CD4-positive, CD25-positive, alpha-beta regulatory T cell (primary cell): Measurements from ENCODE around the gene YWHAH. TPM values are rescaled to one million over a fixed set of nuclear protein-coding genes. Genes with fewer than 3 reads are reported as not detected.

Experiments used
- ATAC-seq, 2 donors: fragments of 150-1000 bp; cut with Tn5 transposase; one replicate each; pipeline ENCODE4 v1.10.0; 2021; ENCODE audit warnings: low read depth in 2 of 2, moderate number of reproducible peaks in 2 of 2, moderate library complexity in 1 of 2
- DNase-seq, 3 donors: peaks; one replicate each; pipeline versions ENCODE4 v3.0.0 to v3.0.0-alpha.2; 2012 to 2022; ENCODE audit warnings: mixed read lengths in 1 of 3
- H3K27ac ChIP-seq: one replicate; pipeline ENCODE4 v1.7.0; 2013; ENCODE audit warnings: mild to moderate bottlenecking, low read length; ENCODE audit not compliant: insufficient read depth, poor library complexity, severe bottlenecking
- H3K27me3 ChIP-seq: one replicate; pipeline ENCODE4 v1.7.0; 2013; ENCODE audit warnings: low read length; ENCODE audit not compliant: control insufficient read depth, insufficient read depth
- H3K36me3 ChIP-seq: one replicate; pipeline ENCODE4 v1.7.0; 2013; ENCODE audit warnings: mild to moderate bottlenecking, low read length, moderate library complexity; ENCODE audit not compliant: control insufficient read depth, insufficient read depth
- H3K4me1 ChIP-seq: 2 replicates; pipeline ENCODE4 v1.7.0; 2013; ENCODE audit warnings: mild to moderate bottlenecking, low read length; ENCODE audit not compliant: insufficient read depth, control insufficient read depth, poor library complexity, severe bottlenecking
- H3K4me3 ChIP-seq: one replicate; pipeline ENCODE4 v1.7.0; 2013; ENCODE audit warnings: low read depth, mild to moderate bottlenecking, low read length, moderate library complexity
- H3K9me3 ChIP-seq, 2 experiments: 1 replicate in 1 of 2; 2 replicates in 1 of 2; pipeline ENCODE4 v1.7.0; 2013; ENCODE audit warnings: low read length in 2 of 2, mild to moderate bottlenecking in 1 of 2, moderate library complexity in 1 of 2; ENCODE audit not compliant: control insufficient read depth in 2 of 2
- H3K27ac Mint-ChIP-seq, 3 donors: one replicate each; pipeline ENCODE4 v1.8.0; 2020 to 2022; ENCODE audit warnings: mild to moderate bottlenecking in 3 of 3, mixed read lengths in 3 of 3, moderate library complexity in 2 of 3
- H3K27me3 Mint-ChIP-seq: one replicate; pipeline ENCODE4 v1.8.0; 2022; ENCODE audit warnings: mild to moderate bottlenecking, mixed read lengths
- H3K36me3 Mint-ChIP-seq: one replicate; pipeline ENCODE4 v1.8.0; 2020; ENCODE audit warnings: mixed read lengths
- H3K4me1 Mint-ChIP-seq, 4 donors: one replicate each; pipeline ENCODE4 v1.8.0; 2020 to 2022; ENCODE audit warnings: mixed read lengths in 4 of 4, mild to moderate bottlenecking in 1 of 4
- H3K4me3 Mint-ChIP-seq, 4 donors: one replicate each; pipeline ENCODE4 v1.8.0; 2020 to 2022; ENCODE audit warnings: mild to moderate bottlenecking in 4 of 4, mixed read lengths in 4 of 4, moderate library complexity in 3 of 4
- H3K9me3 Mint-ChIP-seq, 7 donors: one replicate each; pipeline ENCODE4 v1.8.0; 2020 to 2022; ENCODE audit warnings: mixed read lengths in 7 of 7, mild to moderate bottlenecking in 3 of 7, moderate library complexity in 2 of 7
- polyA plus RNA-seq, 4 donors: library from polyadenylated mRNA; unstranded; fragments of 300-500 nt; fragmentation: Illumina TruSeq; gene quantifications; one replicate each; pipeline ENCODE4 v1.2.3, GENCODE V29; 2021
- total RNA-seq: library from RNA; stranded (reverse); gene quantifications from one replicate; pipeline ENCODE4 v1.2.3, GENCODE V29; 2022

Gene YWHAH
- total and polyA plus RNA-seq, 5 donors from 2014 or later = 57.5 to 186 (median 99.1) TPM

DNA sequence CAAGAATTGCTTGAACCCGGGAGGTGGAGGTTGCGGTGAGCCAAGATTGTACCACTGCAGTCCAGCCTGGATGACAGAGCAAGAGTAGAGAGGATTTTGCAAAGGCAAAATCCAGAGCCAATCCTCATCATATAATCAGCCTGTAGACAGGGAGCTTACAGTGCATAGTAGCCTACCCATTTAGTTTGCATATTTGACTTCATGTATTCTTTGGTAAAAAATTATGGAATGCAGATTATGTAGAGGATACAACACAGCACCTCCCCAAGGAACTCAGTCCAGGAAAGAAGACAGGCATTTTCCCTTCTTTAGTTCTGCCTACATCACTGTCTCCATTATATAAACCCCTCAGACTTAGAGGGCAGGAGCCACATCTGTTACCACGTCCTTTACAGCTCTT, 39.7 kb upstream of the YWHAH start:
- ATAC-seq (no peak), DNase-seq (no peak)
- no peaks in the 10 kb centered on the region for H3K9me3 ChIP-seq
- no peak overlapping the region for H3K27ac ChIP-seq
- Mint-ChIP-seq H3K27me3 (no peaks in the 10 kb centered on the region), H3K9me3 (no peaks in the 10 kb centered on the region), H3K27ac (peak overlapping the region in 1 of 3 donors; percentile 41), H3K4me1 (no peaks in the 10 kb centered on the region), H3K36me3 (peaks cover 38% of the 10 kb centered on the region), H3K4me3 (no peak overlapping the region)
- no peaks in the 10 kb centered on the region for H3K4me1 ChIP-seq
- no peak overlapping the region for H3K4me3 ChIP-seq
- H3K27me3 ChIP-seq = no peaks in the 10 kb centered on the region
- peaks cover 21% of the 10 kb centered on the region for H3K36me3 ChIP-seq

DNA sequence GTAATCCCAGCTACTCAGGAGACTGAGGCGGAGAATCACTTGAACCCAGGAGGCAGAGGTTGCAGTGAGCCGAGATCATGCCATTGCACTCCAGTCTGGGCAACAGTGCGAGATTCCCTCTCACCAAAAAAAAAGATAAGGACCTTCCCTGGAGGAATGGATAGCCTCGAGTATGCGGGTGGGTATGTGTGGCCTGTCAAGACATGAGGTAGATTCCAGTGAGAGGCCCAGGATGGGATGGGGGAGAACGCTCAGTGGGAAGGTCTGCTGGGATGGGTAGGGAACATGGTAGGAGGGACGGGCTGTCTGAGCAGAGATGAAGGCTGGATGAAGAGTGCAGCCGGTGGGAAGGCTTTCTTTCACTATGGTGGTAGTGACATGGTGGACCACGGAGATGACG, 39.0 kb upstream of the YWHAH start:
- Mint-ChIP-seq H3K9me3 (no peaks in the 10 kb centered on the region), H3K27me3 (no peaks in the 10 kb centered on the region), H3K4me1 (no peaks in the 10 kb centered on the region), H3K27ac (peak overlapping the region in 1 of 3 donors; percentile 32), H3K36me3 (peaks cover 38% of the 10 kb centered on the region), H3K4me3 (no peak overlapping the region)
- H3K4me1 ChIP-seq = no peaks in the 10 kb centered on the region
- no peak for DNase-seq
- no peak for ATAC-seq
- H3K4me3 ChIP-seq = no peak overlapping the region
- no peaks in the 10 kb centered on the region for H3K27me3 ChIP-seq
- H3K9me3 ChIP-seq = no peaks in the 10 kb centered on the region
- H3K36me3 ChIP-seq = peaks cover 24% of the 10 kb centered on the region
- H3K27ac ChIP-seq = no peak overlapping the region

DNA sequence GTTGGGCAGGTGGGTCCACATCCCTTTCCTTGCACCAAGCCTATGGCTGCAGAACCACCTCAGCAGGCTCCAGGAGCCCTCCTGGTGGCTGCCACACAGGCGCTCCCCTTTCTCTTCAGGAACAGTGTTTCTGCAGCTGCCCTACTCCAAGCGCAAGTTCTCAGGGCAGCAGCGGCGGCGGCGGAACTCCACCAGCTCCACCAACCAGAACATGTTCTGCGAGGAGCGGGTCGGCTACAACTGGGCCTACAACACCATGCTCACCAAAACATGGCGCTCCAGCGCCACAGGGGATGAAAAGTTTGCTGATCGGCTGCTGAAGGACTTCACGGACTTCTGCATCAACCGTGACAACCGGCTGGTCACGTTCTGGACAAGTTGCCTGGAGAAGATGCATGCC, 38.2 kb upstream of the YWHAH start:
- H3K4me3 Mint-ChIP-seq = no peak overlapping the region
- no peaks in the 10 kb centered on the region for H3K27me3 Mint-ChIP-seq
- peaks cover 26% of the 10 kb centered on the region for H3K36me3 ChIP-seq
- H3K4me1 Mint-ChIP-seq = no peaks in the 10 kb centered on the region
- H3K36me3 Mint-ChIP-seq = peaks cover 38% of the 10 kb centered on the region
- no peaks in the 10 kb centered on the region for H3K4me1 ChIP-seq
- H3K27ac ChIP-seq = no peak overlapping the region
- DNase-seq (no peak), ATAC-seq (no peak)
- no peak overlapping the region for H3K4me3 ChIP-seq
- no peaks in the 10 kb centered on the region for H3K27me3 ChIP-seq
- H3K9me3 ChIP-seq = no peaks in the 10 kb centered on the region
- H3K27ac Mint-ChIP-seq = peak overlapping the region in 1 of 3 donors; percentile 32
- H3K9me3 Mint-ChIP-seq = no peaks in the 10 kb centered on the region

DNA sequence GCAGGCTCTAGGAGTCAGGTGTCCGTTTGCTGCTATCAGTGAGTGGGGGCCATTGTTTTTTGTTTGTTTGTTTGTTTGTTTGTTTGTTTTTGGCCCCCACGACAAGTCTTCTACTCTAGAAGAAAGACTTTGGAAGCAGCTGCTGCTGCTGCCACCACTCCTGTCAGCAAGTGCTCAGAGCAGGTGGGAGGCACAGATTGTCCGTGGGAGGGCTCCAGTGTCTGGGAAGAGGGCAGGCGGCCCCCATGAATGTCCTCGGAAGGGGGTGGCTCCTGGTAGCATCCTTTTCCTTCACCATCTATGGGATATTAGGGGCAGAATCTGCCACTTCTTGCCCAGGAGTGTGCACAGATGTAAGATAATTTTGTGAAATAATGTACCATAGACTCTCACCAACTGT, 37.8 kb upstream of the YWHAH start:
- no peak for ATAC-seq
- H3K27me3 Mint-ChIP-seq = no peaks in the 10 kb centered on the region
- no peak overlapping the region for H3K27ac ChIP-seq

DNA sequence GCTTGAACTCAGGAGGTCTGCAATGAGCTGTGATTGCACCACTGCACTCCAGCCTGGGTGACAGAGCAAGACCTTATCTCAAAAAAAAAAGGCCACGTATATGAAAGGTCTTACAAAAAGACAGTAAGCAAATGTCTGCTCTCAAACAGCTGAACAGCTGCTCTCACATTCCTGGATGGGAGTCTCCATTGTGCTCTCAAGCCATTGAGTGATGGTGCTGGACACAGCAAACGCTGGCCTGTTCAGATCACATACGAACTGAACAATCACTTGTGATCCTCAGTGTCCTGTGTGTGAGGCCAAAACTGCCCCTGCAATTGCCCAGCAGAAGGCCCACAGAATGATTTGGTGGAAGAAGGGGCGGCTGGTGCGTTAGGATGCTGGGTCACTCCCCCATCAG, 34.4 kb upstream of the YWHAH start:
- Mint-ChIP-seq H3K36me3 (peaks cover 27% of the 10 kb centered on the region), H3K27me3 (no peaks in the 10 kb centered on the region), H3K4me1 (no peaks in the 10 kb centered on the region), H3K4me3 (no peak overlapping the region), H3K27ac (no peak overlapping the region), H3K9me3 (no peaks in the 10 kb centered on the region)
- Histone ChIP-seq H3K4me1 (no peaks in the 10 kb centered on the region), H3K4me3 (no peak overlapping the region), H3K9me3 (no peaks in the 10 kb centered on the region), H3K27me3 (no peaks in the 10 kb centered on the region), H3K36me3 (peaks cover 20% of the 10 kb centered on the region), H3K27ac (no peak overlapping the region)
- DNase-seq (no peak), ATAC-seq (no peak)

More for the DNA sequence above, 37.8 kb upstream of the YWHAH start:
- Histone ChIP-seq H3K4me3 (no peak overlapping the region), H3K4me1 (no peaks in the 10 kb centered on the region), H3K9me3 (no peaks in the 10 kb centered on the region), H3K27me3 (no peaks in the 10 kb centered on the region), H3K36me3 (peaks cover 21% of the 10 kb centered on the region)
- no peak for DNase-seq
- Mint-ChIP-seq H3K9me3 (no peaks in the 10 kb centered on the region), H3K36me3 (peaks cover 34% of the 10 kb centered on the region), H3K4me3 (no peak overlapping the region), H3K4me1 (no peaks in the 10 kb centered on the region), H3K27ac (peak overlapping the region in 1 of 3 donors; percentile 68)

DNA sequence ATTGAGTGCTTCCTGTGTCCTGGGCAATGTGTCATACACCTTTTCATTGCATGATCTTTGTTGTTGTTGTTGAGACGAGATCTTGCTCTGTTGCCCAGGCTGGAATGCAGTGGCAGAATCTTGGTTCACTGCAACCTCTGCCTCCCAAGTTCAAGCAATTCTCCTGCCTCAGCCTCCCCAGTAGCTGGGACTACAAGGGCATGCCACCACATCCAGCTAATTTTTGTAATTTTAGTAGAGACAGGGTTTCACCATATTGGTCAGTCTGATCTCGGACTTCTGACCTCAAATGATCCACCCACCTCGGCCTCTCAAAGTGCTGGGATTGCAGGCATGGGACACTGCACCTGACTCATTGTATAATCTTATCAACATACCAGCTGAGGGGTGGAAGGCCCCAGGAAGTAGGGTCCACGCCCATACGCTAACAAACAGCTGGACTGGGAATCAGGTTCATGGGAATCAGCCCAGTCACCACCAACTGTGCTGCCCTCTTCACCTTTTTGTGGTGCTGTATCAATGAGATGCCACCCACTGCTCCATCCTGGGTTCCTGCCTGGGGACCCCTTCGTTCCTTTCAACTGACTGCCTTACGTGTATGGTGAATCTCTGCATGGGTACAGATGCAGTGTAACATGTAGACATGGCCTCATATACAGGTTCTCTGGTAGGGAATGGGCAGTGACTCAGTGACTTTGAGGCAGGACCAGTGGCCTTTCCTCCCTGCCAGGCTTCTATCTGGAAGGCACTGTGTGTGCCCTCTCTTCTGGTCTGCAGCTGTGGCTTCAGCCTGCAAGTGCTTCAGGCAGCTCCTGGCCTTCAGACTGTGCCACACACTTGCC, 32.5 kb upstream of the YWHAH start:
- ATAC-seq (no peak), DNase-seq (no peak)
- Mint-ChIP-seq H3K27me3 (no peaks in the 10 kb centered on the region), H3K36me3 (peaks cover 12% of the 10 kb centered on the region), H3K4me3 (no peak overlapping the region), H3K27ac (no peak overlapping the region), H3K9me3 (no peaks in the 10 kb centered on the region), H3K4me1 (peaks cover 0 to 2% (median 0%) of the 10 kb centered on the region in 4 donors)
- Histone ChIP-seq H3K36me3 (peaks cover 10% of the 10 kb centered on the region), H3K27me3 (no peaks in the 10 kb centered on the region), H3K4me3 (no peak overlapping the region), H3K27ac (no peak overlapping the region), H3K4me1 (no peaks in the 10 kb centered on the region), H3K9me3 (no peaks in the 10 kb centered on the region)

DNA sequence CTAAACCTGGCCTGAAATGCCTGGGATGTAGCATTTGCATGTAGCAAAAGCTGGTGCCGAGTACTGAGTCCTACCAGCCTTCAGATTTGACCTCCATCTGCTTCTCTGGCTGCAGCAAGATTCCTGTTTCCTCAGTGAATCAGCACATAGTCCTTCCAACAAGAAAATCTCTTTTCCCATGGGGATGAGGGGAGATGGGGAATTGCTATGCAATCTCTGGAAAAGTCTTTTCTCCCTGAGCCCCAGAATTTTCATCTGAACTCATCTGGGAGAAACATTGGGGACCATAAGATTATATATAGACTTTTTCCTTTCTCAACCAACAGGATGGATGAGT, 32.0 kb upstream of the YWHAH start:
- Mint-ChIP-seq H3K9me3 (no peaks in the 10 kb centered on the region), H3K27ac (no peak overlapping the region), H3K4me3 (no peak overlapping the region), H3K4me1 (peaks cover 0 to 2% (median under 1%) of the 10 kb centered on the region in 4 donors), H3K27me3 (no peaks in the 10 kb centered on the region), H3K36me3 (peaks cover 10% of the 10 kb centered on the region)
- Histone ChIP-seq H3K4me3 (no peak overlapping the region), H3K4me1 (peaks cover 1% of the 10 kb centered on the region), H3K36me3 (peaks cover 10% of the 10 kb centered on the region), H3K9me3 (no peaks in the 10 kb centered on the region), H3K27me3 (no peaks in the 10 kb centered on the region), H3K27ac (no peak overlapping the region)
- ATAC-seq = no peak
- DNase-seq = no peak

DNA sequence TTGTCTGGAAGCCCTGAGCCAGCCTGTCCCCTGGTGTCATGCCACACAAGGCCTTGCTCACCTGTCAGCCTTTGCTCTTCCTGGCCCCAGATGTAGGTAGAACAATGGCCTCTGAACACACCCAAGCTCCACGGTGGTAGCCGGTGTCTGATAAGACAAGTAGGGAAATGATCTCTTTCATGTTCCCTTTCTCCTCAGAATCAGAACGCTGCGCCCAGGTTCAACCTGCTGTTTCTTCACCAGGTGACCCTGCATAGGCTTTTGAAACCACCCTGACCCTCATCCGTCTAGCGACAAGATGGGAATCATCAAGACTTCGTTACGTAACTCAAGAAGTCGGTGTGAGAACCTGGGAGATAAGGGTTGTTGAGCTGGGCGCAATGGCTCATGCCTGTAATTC, 28.7 kb upstream of the YWHAH start:
- H3K36me3 Mint-ChIP-seq = peaks cover 4% of the 10 kb centered on the region

More for the DNA sequence above, 28.7 kb upstream of the YWHAH start:
- Histone ChIP-seq H3K4me3 (no peak overlapping the region), H3K4me1 (peaks cover 5% of the 10 kb centered on the region), H3K36me3 (no peaks in the 10 kb centered on the region), H3K9me3 (no peaks in the 10 kb centered on the region), H3K27ac (no peak overlapping the region), H3K27me3 (no peaks in the 10 kb centered on the region)
- no peak overlapping the region for H3K4me3 Mint-ChIP-seq
- no peaks in the 10 kb centered on the region for H3K27me3 Mint-ChIP-seq
- H3K27ac Mint-ChIP-seq = no peak overlapping the region
- ATAC-seq = no peak
- no peak for DNase-seq
- peaks cover 0 to 5% (median 2%) of the 10 kb centered on the region in 4 donors for H3K4me1 Mint-ChIP-seq
- no peaks in the 10 kb centered on the region for H3K9me3 Mint-ChIP-seq
